Spleen (tissue), 7 donors: ENCODE results near the gene STAU1.

Experiments used
- CTCF ChIP-seq, 11 experiments: fragments of 200-600 bp in 7 of 11; fragments of 450-650 bp in 4 of 11; sonication (generic) in 4 of 11; IDR thresholded peaks in 8 of 11; conservative IDR thresholded peaks in 3 of 11; 1 replicate in 7 of 11; 2 replicates in 4 of 11; pipeline versions ENCODE4 v1.4.0 to v1.8.0; 2016 to 2021; ENCODE audit warnings: antibody characterized with exemption in 11 of 11, inconsistent platforms in 4 of 11, mild to moderate bottlenecking in 1 of 11
- POLR2A ChIP-seq, 3 donors: fragments of 450-650 bp; IDR thresholded peaks; one replicate each; pipeline ENCODE4 v1.5.1; 2017; ENCODE audit warnings: antibody characterized with exemption in 3 of 3, mild to moderate bottlenecking in 1 of 3
- POLR2AphosphoS5 ChIP-seq, 3 donors: sonication (generic); formaldehyde crosslinking; IDR thresholded peaks; one replicate each; pipeline ENCODE4 v1.5.1; 2017; ENCODE audit warnings: antibody characterized with exemption in 3 of 3
- donor health status: DM: no; HTN: no; CAD: no; lungs with moderate emphysema.
- donor health status: DM: no; HTN: no; CAD: no.
- donor health status: DM: no; HTN: no; CAD: no.

- TF ChIP-seq CTCF (IDR thresholded peaks at IDR 0.05 in 8 of 11, conservative IDR thresholded peaks at IDR 0.05 in 3 of 11) (no peak), POLR2A (IDR thresholded peaks at IDR 0.05) (no peak), POLR2AphosphoS5 (IDR thresholded peaks at IDR 0.05) (no peak)
Measured at GRCh38 chr20:49169547-49169946, 18.6 kb downstream of the STAU1 start.
